Breast epithelium (tissue), 3 donors: ENCODE measurements around the gene SPATA31D1.

Experiments used
- CTCF ChIP-seq, 3 donors: fragments of 450-650 bp; IDR thresholded peaks; one replicate each; pipeline ENCODE4 v1.5.1; 2016 to 2017; ENCODE audit warnings: antibody characterized with exemption in 3 of 3, mild to moderate bottlenecking in 3 of 3, moderate library complexity in 3 of 3
- POLR2AphosphoS5 ChIP-seq, 3 donors: sonication (generic); formaldehyde crosslinking; IDR thresholded peaks; one replicate each; pipeline ENCODE4 v1.6.1; 2017; ENCODE audit warnings: antibody characterized with exemption in 3 of 3

- TF ChIP-seq CTCF (IDR thresholded peaks at IDR 0.05) (no peak), POLR2AphosphoS5 (IDR thresholded peaks at IDR 0.05) (no peak)
These were observed 2.5 kb upstream of the SPATA31D1 start for GRCh38 chr9:81986051-81986450.
